Endothelial cell of umbilical vein (primary cell): ENCODE results near the gene JPH3. TPM values are rescaled to one million over a fixed set of nuclear protein-coding genes. Genes with fewer than 3 reads are reported as not detected.

Source experiments
- BruUV-seq: library from RNA; stranded (reverse); fragments of 400-500 nt; replicated peaks from 2 replicates; lab custom pipeline; 2021; lab: Mats Ljungman, UMichigan
- CTCF ChIA-PET: fragments of 300-600, 350-600 bp; sonication (Branson Sonifier 250); formaldehyde crosslinking; loops from one replicate; lab custom pipeline; 2021; ENCODE audit warnings: antibody characterized with exemption, inconsistent platforms; lab: Charles Lee
- POLR2A ChIA-PET: fragments of 300-600, 350-600 bp; sonication (Branson Sonifier 250); formaldehyde crosslinking; loops from one replicate; lab custom pipeline; 2021; ENCODE audit warnings: antibody characterized with exemption, inconsistent platforms; lab: Charles Lee
- DNase-seq: peaks from one replicate; pipeline ENCODE4 v3.0.0-alpha.2; 2011; ENCODE audit warnings: low read depth, low spot score
- FAIRE-seq: peaks from 2 replicates; lab custom pipeline; 2011; peaks lifted over from hg19 to GRCh38; lab: Jason Lieb, UNC
- H2AFZ ChIP-seq: 2 replicates; pipeline ENCODE4 v1.6.0; 2012; ENCODE audit warnings: low read depth, low read length, control low read depth, inconsistent platforms
- H3K27ac ChIP-seq: 2 replicates; pipeline ENCODE4 v1.5.1; 2011; ENCODE audit warnings: low read depth, mild to moderate bottlenecking, control low read depth, low read length, moderate library complexity; ENCODE audit not compliant: insufficient read depth
- H3K27me3 ChIP-seq, 2 experiments: 2 replicates each; pipeline versions ENCODE4 v1.6.0 to v1.6.1; 2011; ENCODE audit warnings: low read length in 2 of 2, mixed read lengths in 1 of 2; ENCODE audit not compliant: control insufficient read depth in 2 of 2, insufficient read depth in 2 of 2
- H3K36me3 ChIP-seq, 2 experiments: 2 replicates in 1 of 2; 3 replicates in 1 of 2; pipeline ENCODE4 v1.5.1; 2011; ENCODE audit warnings: low read length in 2 of 2, mild to moderate bottlenecking in 1 of 2, moderate library complexity in 1 of 2; ENCODE audit not compliant: control insufficient read depth in 2 of 2, insufficient read depth in 2 of 2; ENCODE audit errors: extremely low read depth in 1 of 2
- H3K4me1 ChIP-seq: 3 replicates; pipeline ENCODE4 v1.5.1; 2011; ENCODE audit warnings: mild to moderate bottlenecking, low read length; ENCODE audit not compliant: control insufficient read depth, insufficient read depth; ENCODE audit errors: extremely low read depth
- H3K4me2 ChIP-seq: 2 replicates; pipeline ENCODE4 v1.6.1; 2011; ENCODE audit warnings: low read length, control low read depth, mixed read lengths; ENCODE audit not compliant: insufficient read depth
- H3K4me3 ChIP-seq, 3 experiments: fragments of 200-600 bp in 1 of 3; sonication (generic), shearing (Covaris generic) in 1 of 3; replicated peaks in 1 of 3; 2 replicates each; pipeline ENCODE4 v1.5.1; 2011 to 2016; ENCODE audit warnings: control low read depth in 3 of 3, low read length in 3 of 3, mild to moderate bottlenecking in 2 of 3, inconsistent platforms in 1 of 3, low read depth in 1 of 3, moderate library complexity in 1 of 3; ENCODE audit not compliant: insufficient read depth in 1 of 3
- H3K79me2 ChIP-seq: 2 replicates; pipeline ENCODE4 v1.6.0; 2012; ENCODE audit warnings: low read length, inconsistent platforms; ENCODE audit not compliant: control insufficient read depth, insufficient read depth
- H3K9ac ChIP-seq: replicated peaks from 2 replicates; pipeline ENCODE3; 2011; ENCODE audit warnings: low read length, control low read depth; ENCODE audit not compliant: insufficient read depth; ENCODE audit errors: extremely low read depth
- H3K9me1 ChIP-seq: replicated peaks from 3 replicates; pipeline ENCODE4 v1.6.0; 2011; ENCODE audit warnings: mild to moderate bottlenecking, low read length; ENCODE audit not compliant: control insufficient read depth, insufficient read depth; ENCODE audit errors: extremely low read depth
- H3K9me3 ChIP-seq: replicated peaks from 2 replicates; pipeline ENCODE4 v1.5.1; 2012; ENCODE audit warnings: low read length, inconsistent platforms; ENCODE audit not compliant: control insufficient read depth, insufficient read depth
- H4K20me1 ChIP-seq: replicated peaks from 2 replicates; pipeline ENCODE3; 2011; ENCODE audit warnings: mild to moderate bottlenecking, low read length; ENCODE audit not compliant: control insufficient read depth, insufficient read depth; ENCODE audit errors: extremely low read depth
- EZH2 ChIP-seq: IDR thresholded peaks from 2 replicates; pipeline ENCODE4 v1.6.1; 2012; ENCODE audit warnings: borderline replicate concordance, low read depth, mild to moderate bottlenecking, moderate library complexity, low read length, inconsistent platforms; ENCODE audit not compliant: severe bottlenecking
- FOS ChIP-seq: IDR thresholded peaks from 2 replicates; pipeline ENCODE4 v1.6.1; 2011; ENCODE audit warnings: mild to moderate bottlenecking, low read length, moderate library complexity, borderline replicate concordance; ENCODE audit not compliant: insufficient read depth
- JUN ChIP-seq: IDR thresholded peaks from 2 replicates; pipeline ENCODE4 v1.6.1; 2011; ENCODE audit warnings: borderline replicate concordance, low read depth; ENCODE audit not compliant: insufficient read length, insufficient read depth
- MYC ChIP-seq: IDR thresholded peaks from one replicate; pipeline ENCODE4 v1.6.1; 2011; ENCODE audit warnings: mild to moderate bottlenecking, low read depth, low read length
- POLR2A ChIP-seq: IDR thresholded peaks from 2 replicates; pipeline ENCODE4 v1.6.1; 2012; ENCODE audit warnings: low read depth, mild to moderate bottlenecking, control low read depth, low read length
- POLR2AphosphoS5 ChIP-seq: IDR thresholded peaks from 2 replicates; pipeline ENCODE4 v1.6.1; 2012; ENCODE audit warnings: low read depth, mild to moderate bottlenecking, control low read depth, low read length, moderate library complexity; ENCODE audit not compliant: insufficient read depth
- dilution Hi-C: fragments of 300-500 bp; cut with MboI; formaldehyde crosslinking; loops from one replicate; pipeline ENCODE4 v1.15.0; 2019; ENCODE audit warnings: low sequenced_read_pairs; ENCODE audit not compliant: extremely low pct_ligation_motif_present
- intact Hi-C: fragments of 100-400 bp; cut with micrococcal nuclease; formaldehyde crosslinking; loops from one replicate; pipeline ENCODE4 v1.10.0; 2022
- polyA plus RNA-seq, 4 experiments: library from polyadenylated mRNA; depleted of rRNA in 3 of 4; stranded (reverse) in 3 of 4; unstranded in 1 of 4; fragments of >200 nt; gene quantifications; 2 replicates each; pipeline versions ENCODE4 v1.2.1 to v1.2.3, GENCODE V29; 2011 to 2012; ENCODE audit warnings: missing spikeins in 1 of 4
- total RNA-seq: library from RNA; stranded (reverse); gene quantifications from 2 replicates; pipeline ENCODE4 v1.2.3, GENCODE V29; 2021
- TF ChIP-seq, protein P1 (sequence below), 2 donors: IDR thresholded peaks; 1 replicate in 1 of 2; 2 replicates in 1 of 2; pipeline ENCODE4 v1.5.1; 2011; ENCODE audit warnings: low read length in 2 of 2, mild to moderate bottlenecking in 2 of 2, moderate library complexity in 2 of 2, control low read depth in 1 of 2, inconsistent platforms in 1 of 2, low read depth in 1 of 2; ENCODE audit not compliant: insufficient read depth in 1 of 2; ENCODE audit errors: extremely low read depth in 1 of 2
- TF ChIP-seq, protein P2 (sequence below): IDR thresholded peaks from 2 replicates; pipeline ENCODE4 v1.6.1; 2011; ENCODE audit not compliant: insufficient read depth, insufficient read length

Gene JPH3
- total and polyA plus RNA-seq, 2 donors (not counting 3 experiments of a cell fraction or from before 2014, with no cell fraction given): 0.22 to 0.30 TPM

DNA sequence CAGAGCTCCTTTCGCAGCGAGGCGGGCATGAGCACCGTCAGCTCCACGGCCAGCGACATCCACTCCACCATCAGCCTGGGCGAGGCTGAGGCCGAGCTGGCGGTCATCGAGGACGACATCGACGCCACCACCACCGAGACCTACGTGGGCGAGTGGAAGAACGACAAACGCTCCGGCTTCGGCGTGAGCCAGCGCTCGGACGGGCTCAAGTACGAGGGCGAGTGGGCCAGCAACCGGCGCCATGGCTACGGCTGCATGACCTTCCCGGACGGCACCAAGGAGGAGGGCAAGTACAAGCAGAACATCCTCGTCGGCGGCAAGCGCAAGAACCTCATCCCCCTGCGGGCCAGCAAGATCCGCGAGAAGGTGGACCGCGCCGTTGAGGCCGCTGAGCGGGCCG is 42.3 kb downstream of the JPH3 start:
- BruUV-seq: no TSS peak
- FAIRE-seq: no peak

DNA sequence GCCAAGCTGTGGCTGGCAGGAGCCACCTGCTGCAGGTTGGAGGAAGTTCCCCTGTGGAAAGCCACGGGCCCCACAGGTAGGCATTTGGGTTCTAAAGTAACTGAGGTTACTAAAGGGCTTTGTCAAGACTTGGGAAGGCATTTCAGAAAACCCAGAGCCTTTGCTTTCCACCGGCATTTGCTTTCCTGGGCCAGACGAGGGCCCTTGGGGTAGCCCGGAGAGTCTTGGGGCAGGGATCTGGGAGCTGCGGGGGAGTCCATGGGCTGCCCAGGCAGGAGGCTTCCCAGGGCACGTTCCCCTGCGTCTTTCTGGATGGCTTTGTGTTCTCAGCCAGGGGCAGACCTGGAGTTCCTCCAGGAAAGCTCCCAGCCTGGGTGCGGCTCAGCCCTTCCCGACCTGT is 43.5 kb downstream of the JPH3 start:
- CTCF ChIA-PET: interaction anchor here (2.0 kb wide), 1 partner anchor 10 kb away, joined by 8 read pairs; no protein-coding TSS in a partner anchor
- Histone ChIP-seq H3K9me3 (no peaks in the 10 kb centered on the region), H3K27ac (no peak overlapping the region), H3K4me2 (no peak overlapping the region), H3K79me2 (no peaks in the 10 kb centered on the region), H3K9ac (no peak overlapping the region), H3K36me3 (no peaks in the 10 kb centered on the region), H3K9me1 (no peaks in the 10 kb centered on the region), H4K20me1 (no peaks in the 10 kb centered on the region), H3K4me3 (no peak overlapping the region), H2AFZ (no peak overlapping the region), H3K4me1 (no peaks in the 10 kb centered on the region), H3K27me3 (no peaks in the 10 kb centered on the region)
- POLR2A ChIA-PET: no interaction called here
- dilution Hi-C loops (no loop called here), intact Hi-C loops (no loop called here)
- DNase-seq (no peak), FAIRE-seq (no peak)
- BruUV-seq: no TSS peak
- no peak for TF ChIP-seq MYC
- no peak for TF ChIP-seq POLR2A
- no peak for TF ChIP-seq FOS
- TF ChIP-seq EZH2: no peak
- TF ChIP-seq, protein P1, sequence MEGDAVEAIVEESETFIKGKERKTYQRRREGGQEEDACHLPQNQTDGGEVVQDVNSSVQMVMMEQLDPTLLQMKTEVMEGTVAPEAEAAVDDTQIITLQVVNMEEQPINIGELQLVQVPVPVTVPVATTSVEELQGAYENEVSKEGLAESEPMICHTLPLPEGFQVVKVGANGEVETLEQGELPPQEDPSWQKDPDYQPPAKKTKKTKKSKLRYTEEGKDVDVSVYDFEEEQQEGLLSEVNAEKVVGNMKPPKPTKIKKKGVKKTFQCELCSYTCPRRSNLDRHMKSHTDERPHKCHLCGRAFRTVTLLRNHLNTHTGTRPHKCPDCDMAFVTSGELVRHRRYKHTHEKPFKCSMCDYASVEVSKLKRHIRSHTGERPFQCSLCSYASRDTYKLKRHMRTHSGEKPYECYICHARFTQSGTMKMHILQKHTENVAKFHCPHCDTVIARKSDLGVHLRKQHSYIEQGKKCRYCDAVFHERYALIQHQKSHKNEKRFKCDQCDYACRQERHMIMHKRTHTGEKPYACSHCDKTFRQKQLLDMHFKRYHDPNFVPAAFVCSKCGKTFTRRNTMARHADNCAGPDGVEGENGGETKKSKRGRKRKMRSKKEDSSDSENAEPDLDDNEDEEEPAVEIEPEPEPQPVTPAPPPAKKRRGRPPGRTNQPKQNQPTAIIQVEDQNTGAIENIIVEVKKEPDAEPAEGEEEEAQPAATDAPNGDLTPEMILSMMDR (IDR thresholded peaks at IDR 0.05; ENCODE audit: extremely low read depth in 1 of 2, insufficient read depth in 1 of 2, low read depth in 1 of 2, low read length in 2 of 2): no peak
- TF ChIP-seq JUN: no peak
- TF ChIP-seq POLR2AphosphoS5: no peak
- TF ChIP-seq, protein P2, sequence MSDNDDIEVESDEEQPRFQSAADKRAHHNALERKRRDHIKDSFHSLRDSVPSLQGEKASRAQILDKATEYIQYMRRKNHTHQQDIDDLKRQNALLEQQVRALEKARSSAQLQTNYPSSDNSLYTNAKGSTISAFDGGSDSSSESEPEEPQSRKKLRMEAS: no peak

More for the DNA sequence above, 42.3 kb downstream of the JPH3 start:
- intact Hi-C loops (no loop called here), dilution Hi-C loops (no loop called here)
- H3K27me3 ChIP-seq: no peaks in the 10 kb centered on the region
- no peak overlapping the region for H3K4me2 ChIP-seq
- H2AFZ ChIP-seq: no peak overlapping the region
- CTCF ChIA-PET: no interaction called here
- no peaks in the 10 kb centered on the region for H3K79me2 ChIP-seq
- DNase-seq: no peak
- H3K4me3 ChIP-seq: no peak overlapping the region
- H3K9me1 ChIP-seq: no peaks in the 10 kb centered on the region
- no peaks in the 10 kb centered on the region for H3K36me3 ChIP-seq
- no peak overlapping the region for H3K9ac ChIP-seq
- no peaks in the 10 kb centered on the region for H3K4me1 ChIP-seq
- TF ChIP-seq, protein P1 (IDR thresholded peaks at IDR 0.05; ENCODE audit: extremely low read depth in 1 of 2, insufficient read depth in 1 of 2, low read depth in 1 of 2, low read length in 2 of 2): no peak
- no peak for TF ChIP-seq EZH2
- no peak for TF ChIP-seq POLR2A
- TF ChIP-seq, protein P2: no peak
- no peak for TF ChIP-seq POLR2AphosphoS5
- no peaks in the 10 kb centered on the region for H4K20me1 ChIP-seq
- H3K27ac ChIP-seq: no peak overlapping the region
- POLR2A ChIA-PET: no interaction called here
- no peaks in the 10 kb centered on the region for H3K9me3 ChIP-seq
